PC-9 (cell line): ENCODE data around the gene ZNHIT1. TPM values are rescaled to one million over a fixed set of nuclear protein-coding genes. Genes with fewer than 3 reads are reported as not detected.

Source experiments
- BruUV-seq: library from RNA; stranded (reverse); fragments of 400-500 nt; replicated peaks from 2 replicates; lab custom pipeline; 2021; lab: Mats Ljungman, UMichigan
- CTCF ChIA-PET: fragments of 300-600 bp; sonication (Branson Sonifier 250); formaldehyde crosslinking; loops from one replicate; lab custom pipeline; 2022; ENCODE audit warnings: antibody characterized with exemption; lab: Charles Lee
- POLR2A ChIA-PET: fragments of 300-600 bp; sonication (Branson Sonifier 250); formaldehyde crosslinking; loops from one replicate; lab custom pipeline; 2022; ENCODE audit warnings: antibody characterized with exemption; ENCODE audit not compliant: unreplicated experiment; lab: Charles Lee
- DNase-seq, 2 experiments: peaks; one replicate each; pipeline versions ENCODE4 v3.0.0 to v3.0.0-alpha.2; 2015 to 2022; ENCODE audit warnings: mixed read lengths in 1 of 2
- H2AFZ ChIP-seq: fragments of 200-600 bp; sonication (generic); 2 replicates; pipeline ENCODE4 v1.8.1; 2017; ENCODE audit warnings: antibody characterized with exemption
- H3F3A ChIP-seq: fragments of 200-600 bp; sonication (generic); 2 replicates; pipeline ENCODE4 v1.8.1; 2017; ENCODE audit warnings: antibody characterized with exemption, mild to moderate bottlenecking, low read depth; ENCODE audit not compliant: insufficient read depth
- H3K27ac ChIP-seq: fragments of 200-600 bp; sonication (generic); 2 replicates; pipeline ENCODE4 v1.6.1; 2016; ENCODE audit warnings: mixed run types
- H3K27me3 ChIP-seq: fragments of 200-600 bp; sonication (generic); 2 replicates; pipeline ENCODE4 v1.6.1; 2016; ENCODE audit warnings: low read depth, mixed run types; ENCODE audit not compliant: insufficient read depth
- H3K36me3 ChIP-seq: fragments of 200-600 bp; sonication (generic); 2 replicates; pipeline ENCODE4 v1.6.1; 2016; ENCODE audit warnings: low read depth, mixed run types
- H3K4me1 ChIP-seq: fragments of 200-600 bp; sonication (generic); replicated peaks from 2 replicates; pipeline ENCODE4 v1.6.1; 2016; ENCODE audit warnings: mixed run types; ENCODE audit not compliant: insufficient read depth
- H3K4me2 ChIP-seq: fragments of 200-600 bp; sonication (generic); 2 replicates; pipeline ENCODE4 v1.6.1; 2017; ENCODE audit warnings: mixed run types
- H3K4me3 ChIP-seq: fragments of 200-600 bp; sonication (generic); 2 replicates; pipeline ENCODE4 v1.6.1; 2016; ENCODE audit warnings: mixed run types
- H3K79me2 ChIP-seq: fragments of 200-600 bp; sonication (generic); 2 replicates; pipeline ENCODE4 v1.6.1; 2017; ENCODE audit warnings: low read depth, mixed run types
- H3K9me2 ChIP-seq: fragments of 200-600 bp; sonication (generic); 2 replicates; pipeline ENCODE4 v1.8.1; 2017; ENCODE audit warnings: mild to moderate bottlenecking; ENCODE audit not compliant: insufficient read depth
- H3K9me3 ChIP-seq: fragments of 200-600 bp; sonication (generic); 2 replicates; pipeline ENCODE4 v1.8.1; 2016; ENCODE audit warnings: low read depth; ENCODE audit not compliant: insufficient read depth
- H4K20me1 ChIP-seq: fragments of 200-600 bp; sonication (generic); 2 replicates; pipeline ENCODE4 v1.8.1; 2017; ENCODE audit not compliant: insufficient read depth
- EZH2 ChIP-seq: fragments of 200-600 bp; sonication (generic); IDR thresholded peaks from 2 replicates; pipeline ENCODE4 v1.8.0; 2017; ENCODE audit warnings: antibody characterized with exemption, low read depth
- intact Hi-C: fragments of 100-400 bp; cut with micrococcal nuclease; formaldehyde crosslinking; loops from one replicate; pipeline ENCODE4 v1.10.0; 2022; ENCODE audit not compliant: unreplicated experiment
- total RNA-seq: library from RNA; stranded (reverse); gene quantifications from 2 replicates; pipeline ENCODE4 v1.2.3, GENCODE V29; 2021
- TF ChIP-seq, protein P1 (sequence below): fragments of 200-600 bp; sonication (generic); conservative IDR thresholded peaks from 2 replicates; pipeline ENCODE4 v1.6.1; 2017; ENCODE audit warnings: mixed run types, antibody characterized with exemption, mild to moderate bottlenecking, moderate library complexity

ZNHIT1 gene
- total RNA-seq, 1 experiment from 2014 or later, result 110 TPM

DNA sequence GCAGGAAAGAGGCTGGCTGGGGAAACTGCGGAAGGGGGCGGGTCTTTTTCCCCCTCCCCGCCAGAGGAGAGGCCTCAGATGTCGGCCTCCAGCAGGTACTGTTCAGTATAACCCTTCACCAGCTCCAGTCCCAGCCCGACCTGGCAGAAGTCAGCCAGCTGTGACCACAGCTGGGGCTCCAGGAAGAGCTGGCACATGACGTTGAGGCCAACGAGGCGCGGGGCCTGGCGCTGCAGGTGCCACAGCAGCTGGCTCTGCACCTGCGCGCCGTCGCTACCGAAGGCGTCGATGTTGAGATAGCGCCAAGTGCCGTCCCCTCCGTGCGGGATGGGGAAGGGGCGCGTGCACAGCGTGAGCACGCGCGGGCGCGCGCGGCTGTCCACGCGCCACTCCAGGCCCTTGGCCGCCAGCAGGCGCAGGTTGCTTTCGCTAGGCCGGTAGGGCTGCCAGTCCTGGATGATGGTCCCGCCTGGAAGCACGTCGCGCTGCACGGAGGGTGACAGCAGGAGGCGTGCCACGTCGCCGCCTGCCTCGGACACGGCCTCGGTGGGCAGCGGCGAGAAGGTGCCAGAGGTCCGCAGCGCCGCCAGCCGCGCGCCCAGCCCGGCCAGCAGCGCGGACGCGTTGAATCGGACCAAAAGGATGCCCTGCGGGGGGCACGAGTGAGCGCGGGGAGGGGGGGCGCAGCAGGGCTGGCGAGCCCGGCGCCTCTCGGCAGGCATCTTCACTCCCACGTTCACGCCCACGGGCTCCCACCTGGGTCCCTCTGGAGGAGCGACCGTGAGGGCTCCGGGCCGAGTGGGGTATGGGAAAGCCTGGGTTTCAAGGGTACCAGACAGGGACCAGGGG is 45.7 kb upstream of the ZNHIT1 start:
- POLR2A ChIA-PET, result interaction anchor here (0.6 kb wide), 1 partner anchor 15 kb away, joined by 8 read pairs; no protein-coding TSS in a partner anchor
- BruUV-seq, result no TSS peak
- H3K36me3 ChIP-seq, result no peaks in the 10 kb centered on the region
- CTCF ChIA-PET, result interaction anchor here (0.5 to 0.6 kb wide), 2 partner anchors 73 to 103 kb away, joined by 3 to 5 read pairs; no protein-coding TSS in a partner anchor
- no peaks in the 10 kb centered on the region for H4K20me1 ChIP-seq
- no peak overlapping the region for H3K27ac ChIP-seq
- H3K4me2 ChIP-seq, result no peak overlapping the region
- H3K79me2 ChIP-seq, result no peaks in the 10 kb centered on the region
- peaks cover 24% of the 10 kb centered on the region for H3K4me1 ChIP-seq
- no peak overlapping the region; the same call in 1 of the 2 replicates for H3K4me3 ChIP-seq
- no peak overlapping the region for H2AFZ ChIP-seq
- intact Hi-C loops, result no loop called here
- H3F3A ChIP-seq, result peaks cover 15% of the 10 kb centered on the region; the same call in 1 of the 2 replicates
- no peaks in the 10 kb centered on the region for H3K9me2 ChIP-seq
- H3K27me3 ChIP-seq, result peaks cover 71% of the 10 kb centered on the region
- TF ChIP-seq, protein P1, sequence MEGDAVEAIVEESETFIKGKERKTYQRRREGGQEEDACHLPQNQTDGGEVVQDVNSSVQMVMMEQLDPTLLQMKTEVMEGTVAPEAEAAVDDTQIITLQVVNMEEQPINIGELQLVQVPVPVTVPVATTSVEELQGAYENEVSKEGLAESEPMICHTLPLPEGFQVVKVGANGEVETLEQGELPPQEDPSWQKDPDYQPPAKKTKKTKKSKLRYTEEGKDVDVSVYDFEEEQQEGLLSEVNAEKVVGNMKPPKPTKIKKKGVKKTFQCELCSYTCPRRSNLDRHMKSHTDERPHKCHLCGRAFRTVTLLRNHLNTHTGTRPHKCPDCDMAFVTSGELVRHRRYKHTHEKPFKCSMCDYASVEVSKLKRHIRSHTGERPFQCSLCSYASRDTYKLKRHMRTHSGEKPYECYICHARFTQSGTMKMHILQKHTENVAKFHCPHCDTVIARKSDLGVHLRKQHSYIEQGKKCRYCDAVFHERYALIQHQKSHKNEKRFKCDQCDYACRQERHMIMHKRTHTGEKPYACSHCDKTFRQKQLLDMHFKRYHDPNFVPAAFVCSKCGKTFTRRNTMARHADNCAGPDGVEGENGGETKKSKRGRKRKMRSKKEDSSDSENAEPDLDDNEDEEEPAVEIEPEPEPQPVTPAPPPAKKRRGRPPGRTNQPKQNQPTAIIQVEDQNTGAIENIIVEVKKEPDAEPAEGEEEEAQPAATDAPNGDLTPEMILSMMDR, result no peak
- no peak for TF ChIP-seq EZH2
- no peaks in the 10 kb centered on the region for H3K9me3 ChIP-seq
- DNase-seq, result no peak

DNA sequence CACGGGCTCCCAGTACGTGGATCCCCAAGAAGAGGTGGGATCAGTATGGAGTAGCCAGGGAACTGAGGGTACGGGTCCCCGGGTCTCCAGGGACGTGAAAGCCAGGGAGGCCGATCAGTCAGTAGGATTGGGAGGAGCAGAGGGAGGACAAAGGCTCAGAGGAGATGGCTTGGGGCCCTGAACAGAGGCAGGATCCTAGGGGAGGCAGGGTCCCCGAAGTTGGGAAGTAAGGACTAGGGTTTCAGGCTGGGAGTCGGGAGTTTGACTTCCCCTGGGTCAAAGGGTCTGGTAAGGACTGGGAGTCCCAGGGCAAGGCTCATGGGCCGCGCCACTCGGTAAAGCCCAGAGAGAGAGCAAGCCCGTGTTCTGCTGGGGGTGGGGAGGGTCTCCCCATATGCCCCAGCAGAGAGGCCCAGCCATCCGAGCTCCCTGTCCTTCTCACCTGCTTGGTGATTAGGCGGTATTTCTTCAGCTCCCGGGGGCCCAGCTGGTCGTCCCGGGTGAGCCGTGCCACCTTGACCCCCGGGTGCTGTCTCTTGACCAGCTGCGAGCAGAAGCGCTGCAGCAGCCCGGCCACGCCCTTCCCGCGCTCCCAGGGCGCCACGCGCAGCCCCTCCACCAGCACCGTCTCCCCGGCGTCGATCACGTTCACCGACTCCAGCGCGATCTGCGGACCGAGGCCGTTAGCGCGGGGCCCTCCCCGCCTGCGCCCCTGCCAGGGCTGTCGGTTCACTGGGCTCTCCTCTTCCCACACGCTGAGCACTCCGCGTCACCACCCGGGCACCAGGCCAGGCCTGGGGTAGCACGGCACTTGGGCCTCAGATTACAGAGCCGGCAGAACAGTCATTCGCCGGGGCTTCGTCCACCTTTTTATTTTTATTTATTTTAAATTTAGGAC is 44.9 kb upstream of the ZNHIT1 start:
- TF ChIP-seq, protein P1, result no peak
- no peak for TF ChIP-seq EZH2
- Histone ChIP-seq H3K79me2 (no peaks in the 10 kb centered on the region), H3K4me2 (peak overlapping the region; percentile 76), H3K9me3 (no peaks in the 10 kb centered on the region), H3K4me3 (peak overlapping the region; percentile 47), H4K20me1 (no peaks in the 10 kb centered on the region), H3K27me3 (peaks cover 73% of the 10 kb centered on the region), H3K27ac (no peak overlapping the region), H2AFZ (peak overlapping the region; percentile 69), H3F3A (peaks cover 11% of the 10 kb centered on the region; the same call in 1 of the 2 replicates), H3K36me3 (no peaks in the 10 kb centered on the region), H3K4me1 (peaks cover 24% of the 10 kb centered on the region), H3K9me2 (no peaks in the 10 kb centered on the region)
- POLR2A ChIA-PET, result interaction anchor here (0.6 kb wide), 1 partner anchor 111 kb away, joined by 5 read pairs; no protein-coding TSS in a partner anchor
- BruUV-seq, result TSS peak; percentile 23
- intact Hi-C loops, result no loop called here
- DNase-seq, result peak; percentile 72 to 85
- CTCF ChIA-PET, result interaction anchor here (0.6 to 1.0 kb wide), 2 partner anchors 88 to 103 kb away, joined by 3 to 7 read pairs; partner anchors contain the start of gene TRIM56

GRCh38 chr7:101173752-101174244 is 44.2 kb upstream of the ZNHIT1 start:
- DNase-seq, result peak; percentile 51 to 65
- H3K4me2 ChIP-seq, result peak overlapping the region; percentile 76
- peak overlapping the region; percentile 69 for H2AFZ ChIP-seq

More at GRCh38 chr7:101173752-101174244, 44.2 kb upstream of the ZNHIT1 start:
- H4K20me1 ChIP-seq, result no peaks in the 10 kb centered on the region
- TF ChIP-seq EZH2, result no peak
- TF ChIP-seq, protein P1, result no peak
- ChIA-PET CTCF (interaction anchor here (0.6 to 1.0 kb wide), 2 partner anchors 89 to 369 kb away, joined by 3 to 7 read pairs; partner anchors contain the start of gene TRIM56), POLR2A (interaction anchor here (0.6 to 0.8 kb wide), 4 partner anchors 33 to 264 kb away, joined by 4 to 7 read pairs (median 6); no protein-coding TSS in a partner anchor)
- no peak overlapping the region for H3K27ac ChIP-seq
- H3K27me3 ChIP-seq, result peaks cover 72% of the 10 kb centered on the region
- BruUV-seq, result no TSS peak
- H3K9me2 ChIP-seq, result no peaks in the 10 kb centered on the region
- H3K36me3 ChIP-seq, result no peaks in the 10 kb centered on the region
- H3K9me3 ChIP-seq, result no peaks in the 10 kb centered on the region
- no peaks in the 10 kb centered on the region for H3K79me2 ChIP-seq
- H3K4me3 ChIP-seq, result peak overlapping the region; percentile 47
- 0 out of 2 replicates have a peak, but pooled peaks cover 5% of the 10 kb centered on the region for H3F3A ChIP-seq
- peaks cover 23% of the 10 kb centered on the region for H3K4me1 ChIP-seq
- intact Hi-C loops, result no loop called here
